GM04503 (cell line): ENCODE data around the gene SPATA33.
A peak's percentile ranks its signal among the peaks of the same experiment; 100 is the strongest.
"Not testable (repeated sequence)": the region's sequence is repeated elsewhere in the genome, so short reads cannot be mapped to it uniquely, and the experiment has no call there.

ENCODE experiments used
- DNase-seq: peaks from one replicate; pipeline ENCODE4 v3.0.0-alpha.2; 2012; ENCODE audit warnings: low read depth

Gene SPATA33

DNA sequence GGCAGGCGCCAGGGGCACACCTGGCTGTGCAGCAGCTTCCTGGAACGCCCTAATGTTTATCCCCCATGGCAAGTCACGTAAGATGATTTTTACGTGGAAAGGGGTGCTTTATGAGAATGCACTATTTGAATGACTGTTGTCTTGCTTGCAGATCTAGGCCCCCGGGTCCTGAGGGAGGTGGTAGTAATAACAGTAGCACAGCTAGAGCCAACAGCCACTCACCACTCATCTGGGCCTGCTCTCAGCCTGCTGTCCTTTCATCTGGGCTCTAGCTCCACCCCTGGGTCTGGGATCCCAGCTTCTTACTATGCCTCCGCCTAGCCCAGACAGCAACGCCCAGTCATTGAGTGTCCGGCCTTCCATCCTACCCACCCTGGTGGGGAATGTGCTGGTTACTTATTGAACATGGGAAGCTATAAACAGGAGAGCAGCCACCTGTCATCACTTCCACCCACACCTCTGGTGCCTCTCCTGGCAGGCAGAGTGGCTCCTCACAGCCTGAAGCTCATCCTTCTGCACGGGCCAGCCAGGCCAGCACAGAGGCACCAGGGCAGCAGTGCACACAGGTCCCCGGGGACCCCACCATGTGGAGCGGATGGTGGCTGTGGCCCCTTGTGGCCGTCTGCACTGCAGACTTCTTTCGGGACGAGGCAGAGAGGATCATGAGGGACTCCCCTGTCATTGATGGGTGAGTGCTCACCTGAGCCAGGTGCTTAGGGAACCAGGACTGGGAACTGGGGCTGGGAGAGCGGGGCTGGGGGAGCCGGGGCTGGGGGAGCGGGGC lies 27.6 kb upstream of the SPATA33 start:
- DNase-seq, result no peak

GRCh38 chr16:89633064-89633631 lies 24.5 kb upstream of the SPATA33 start:
- DNase-seq, result peak; percentile 47

- DNase-seq, result not testable (repeated sequence)
Observed at GRCh38 chr16:89634463-89635385, 22.9 kb upstream of the SPATA33 start.

- DNase-seq, result no peak
Observed at GRCh38 chr16:89636663-89637062, 21.0 kb upstream of the SPATA33 start.

DNA sequence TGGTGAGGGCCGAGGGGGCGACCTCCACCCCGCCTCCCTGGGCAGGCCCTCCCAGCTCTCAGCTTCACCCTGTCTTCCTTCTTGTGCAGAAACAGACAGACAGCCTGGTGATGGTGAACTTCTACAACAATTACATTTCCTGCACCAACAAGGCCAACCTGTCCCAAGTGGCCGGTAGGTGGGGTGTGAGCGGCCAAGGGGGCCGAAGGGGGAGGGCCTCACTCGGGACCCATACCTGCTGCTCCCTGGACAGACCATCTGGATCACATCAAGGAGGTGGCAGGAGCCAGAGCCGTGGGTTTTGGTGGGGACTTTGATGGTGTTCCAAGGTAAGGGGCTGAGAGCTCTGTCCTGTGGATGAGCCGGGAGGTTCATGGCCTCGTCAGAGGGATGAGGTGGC lies 20.3 kb upstream of the SPATA33 start:
- no peak for DNase-seq

DNA sequence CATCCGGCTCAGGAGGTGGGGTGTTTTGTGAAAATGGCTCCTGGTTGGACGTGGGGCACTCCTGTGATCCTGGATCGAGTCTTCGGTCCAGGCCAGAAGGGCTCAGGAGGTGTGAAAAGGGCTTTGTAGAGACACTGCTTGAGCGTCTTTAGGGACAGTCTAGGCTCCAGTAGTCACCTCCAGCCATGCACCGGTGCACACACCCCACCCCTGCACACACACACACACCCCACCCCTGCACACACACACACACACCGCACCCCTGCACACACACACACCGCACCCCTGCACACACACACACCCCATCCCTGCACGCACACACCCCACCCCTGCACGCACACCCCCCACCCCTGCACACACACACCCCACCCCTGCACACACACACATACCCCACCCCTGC lies 19.2 kb upstream of the SPATA33 start:
- no peak for DNase-seq

GRCh38 chr16:89639385-89639784 lies 18.3 kb upstream of the SPATA33 start:
- DNase-seq, result no peak

DNA sequence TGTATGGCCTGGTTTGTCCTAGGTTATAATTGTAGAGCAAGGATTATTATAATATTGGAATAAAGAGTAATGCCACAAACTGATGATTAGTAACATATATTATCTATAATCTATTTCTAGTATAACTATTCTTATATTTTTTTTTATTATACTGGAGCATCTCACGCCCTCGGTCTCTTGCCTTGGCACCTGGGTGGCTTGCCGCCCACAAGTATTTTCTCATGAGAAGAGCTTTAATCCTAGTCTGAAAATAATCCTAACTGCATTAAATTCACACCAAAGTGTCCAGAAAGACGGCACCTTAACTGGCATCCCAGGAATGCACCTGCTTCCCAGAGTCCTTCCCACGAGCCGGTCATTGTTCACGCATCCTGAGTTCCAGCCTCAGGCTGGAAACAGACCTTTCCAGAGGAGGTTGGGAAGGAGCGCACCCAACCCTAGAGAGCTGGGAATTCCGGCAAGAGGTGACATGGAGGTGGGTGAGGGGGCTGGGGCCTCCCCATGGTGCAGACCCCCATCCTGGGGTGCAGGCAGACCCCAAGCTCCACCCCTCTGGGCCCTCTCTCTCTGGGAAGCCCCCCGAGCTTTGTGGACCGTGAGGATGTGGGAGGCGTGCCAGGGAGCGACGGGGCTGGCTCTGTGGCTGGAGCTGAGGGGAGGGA lies 16.0 kb upstream of the SPATA33 start:
- no peak for DNase-seq

DNA sequence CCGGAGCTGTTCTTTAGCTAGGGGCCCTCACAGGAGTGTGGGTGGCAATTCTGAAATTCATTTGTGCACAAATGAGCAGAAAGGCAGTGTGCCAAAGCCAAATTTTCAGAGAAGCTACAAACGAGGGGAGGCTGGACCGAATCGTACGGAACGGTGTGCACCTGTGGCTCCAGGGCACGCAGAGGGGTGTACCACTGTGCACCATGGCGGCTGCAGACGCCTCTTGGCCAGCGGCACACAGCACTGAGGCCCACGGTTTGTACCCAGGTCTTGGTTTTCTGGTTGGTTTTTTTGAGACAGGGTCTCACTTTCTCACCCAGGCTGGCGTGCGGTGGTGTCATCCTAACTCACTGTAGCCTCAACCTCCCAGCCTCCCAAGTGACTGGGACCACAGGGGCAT lies 15.1 kb upstream of the SPATA33 start:
- no peak for DNase-seq

- DNase-seq, result no peak
Observed at GRCh38 chr16:89643769-89644300, 13.8 kb upstream of the SPATA33 start.

GRCh38 chr16:89645122-89645521 lies 12.5 kb upstream of the SPATA33 start:
- no peak for DNase-seq

GRCh38 chr16:89646270-89646669 lies 11.4 kb upstream of the SPATA33 start:
- no peak for DNase-seq

- DNase-seq, result no peak
Observed at GRCh38 chr16:89646906-89647305, 10.7 kb upstream of the SPATA33 start.

GRCh38 chr16:89651584-89651983 lies 6.1 kb upstream of the SPATA33 start:
- DNase-seq, result no peak

DNA sequence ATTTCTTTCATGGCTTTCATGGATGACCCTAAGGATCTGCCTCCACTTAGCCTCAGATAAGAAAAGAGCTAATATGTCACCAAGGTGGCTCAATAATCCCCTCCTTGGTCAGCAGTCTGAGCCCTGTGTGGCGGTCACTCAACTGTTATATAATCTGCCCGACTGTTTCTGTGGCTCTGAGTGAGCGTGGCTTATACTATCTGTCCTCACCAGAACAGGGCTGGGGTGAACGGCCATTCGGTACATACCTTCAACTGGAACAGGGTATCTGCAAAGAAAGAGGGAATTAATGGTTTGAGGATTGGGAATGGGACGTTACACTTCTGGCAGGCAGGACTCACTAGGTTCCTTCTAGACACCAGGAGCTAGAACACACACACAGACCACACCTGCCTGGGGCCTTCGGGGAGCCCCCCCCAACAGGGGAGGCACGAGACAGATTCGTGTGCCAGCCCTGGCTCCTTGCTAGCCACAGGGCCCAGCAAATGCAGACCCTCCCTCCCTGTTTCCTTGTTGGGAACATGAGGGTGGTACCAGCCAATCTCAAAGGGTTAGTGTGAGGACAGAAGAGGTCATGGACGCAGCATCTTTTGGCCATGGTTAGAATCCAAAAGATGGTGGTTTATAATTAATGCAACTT lies 3.9 kb upstream of the SPATA33 start:
- no peak for DNase-seq

DNA sequence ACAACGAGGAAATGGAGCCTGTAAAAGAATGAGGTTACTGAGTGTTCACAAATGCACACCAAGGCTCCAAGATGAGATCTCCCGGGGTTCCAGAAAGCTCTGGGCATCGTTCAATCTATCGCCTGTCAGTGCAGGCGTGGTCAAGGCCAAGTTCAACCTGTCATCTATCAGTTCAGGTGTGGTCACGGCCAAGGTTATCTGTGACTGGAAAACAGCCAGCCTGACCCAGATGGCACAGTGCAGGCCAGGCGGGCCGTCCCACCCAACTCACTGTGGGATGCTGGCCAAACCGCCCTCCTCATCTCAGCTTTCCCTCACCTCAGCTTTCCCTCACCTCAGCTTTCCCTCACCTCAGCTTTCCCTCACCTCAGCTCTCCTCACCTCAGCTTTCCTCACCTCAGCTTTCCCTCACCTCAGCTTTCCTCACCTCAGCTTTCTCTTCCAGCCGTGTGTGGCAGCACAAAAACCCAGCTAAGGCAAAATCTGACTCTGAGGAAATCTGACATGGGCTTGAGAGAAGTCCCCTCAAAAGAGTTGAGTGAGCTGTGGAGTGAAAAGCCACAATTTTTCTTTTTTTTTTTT lies 2.5 kb upstream of the SPATA33 start:
- no peak for DNase-seq

DNA sequence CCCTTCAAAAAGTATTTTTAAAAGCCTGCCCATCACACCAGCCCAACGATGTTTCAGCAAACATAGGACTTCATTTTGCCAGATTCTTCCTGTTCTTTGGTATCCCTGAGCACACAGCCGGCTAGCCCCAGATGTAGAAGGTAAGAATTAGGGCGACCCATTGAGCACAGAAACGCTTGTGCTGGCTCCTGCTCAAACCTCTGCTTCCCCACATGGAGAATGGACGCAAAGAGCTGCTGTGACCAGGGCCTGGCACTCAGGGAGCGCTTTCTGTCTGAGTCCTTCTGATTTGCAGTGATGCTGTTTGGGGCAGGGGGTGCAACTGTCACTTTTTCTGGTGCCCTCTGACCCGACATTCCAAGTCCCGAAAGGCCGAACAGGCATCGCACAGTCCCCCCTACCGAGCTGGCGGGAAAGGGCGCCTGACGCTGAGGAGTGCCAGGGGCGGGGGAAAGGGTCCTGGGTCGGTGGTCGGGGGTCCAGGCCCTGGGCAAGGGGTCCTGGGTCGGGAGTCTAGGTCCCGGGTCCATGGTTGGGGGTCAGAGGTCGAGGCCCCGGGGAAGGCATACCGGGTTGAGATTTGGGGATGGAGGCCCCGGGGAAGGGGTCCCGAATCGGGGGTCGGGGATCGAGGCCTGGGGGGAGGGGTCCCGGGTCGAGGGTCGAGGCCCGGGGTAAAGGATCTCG lies 1.1 kb upstream of the SPATA33 start:
- no peak for DNase-seq

- DNase-seq, result no peak
Observed at GRCh38 chr16:89658221-89658879, 714 bp downstream of the SPATA33 start.

DNA sequence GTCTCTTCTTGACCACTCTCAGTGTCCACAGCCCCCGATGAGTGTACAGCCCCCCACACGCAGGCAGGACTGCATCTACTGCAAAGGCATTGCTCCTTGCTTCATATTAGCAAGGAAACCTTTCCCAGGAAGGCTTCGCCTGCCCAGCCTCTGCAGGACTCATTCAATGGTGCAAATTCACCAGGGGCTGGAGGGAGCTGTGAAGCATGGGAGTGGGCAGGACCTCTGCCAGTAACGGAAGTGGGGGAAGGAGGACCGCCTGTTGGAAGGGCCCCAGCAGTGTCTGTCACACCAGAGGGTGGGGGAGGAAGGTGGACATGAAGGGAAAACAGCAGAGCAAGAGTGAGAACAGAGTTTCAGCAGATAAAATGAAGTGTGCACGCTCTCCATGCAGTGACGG lies 2.5 kb downstream of the SPATA33 start:
- DNase-seq, result no peak

- DNase-seq, result no peak
Observed at GRCh38 chr16:89661215-89661614, 3.6 kb downstream of the SPATA33 start.
